Measurements from ENCODE around the gene RPS6KA1.

RPS6KA1 gene

DNA sequence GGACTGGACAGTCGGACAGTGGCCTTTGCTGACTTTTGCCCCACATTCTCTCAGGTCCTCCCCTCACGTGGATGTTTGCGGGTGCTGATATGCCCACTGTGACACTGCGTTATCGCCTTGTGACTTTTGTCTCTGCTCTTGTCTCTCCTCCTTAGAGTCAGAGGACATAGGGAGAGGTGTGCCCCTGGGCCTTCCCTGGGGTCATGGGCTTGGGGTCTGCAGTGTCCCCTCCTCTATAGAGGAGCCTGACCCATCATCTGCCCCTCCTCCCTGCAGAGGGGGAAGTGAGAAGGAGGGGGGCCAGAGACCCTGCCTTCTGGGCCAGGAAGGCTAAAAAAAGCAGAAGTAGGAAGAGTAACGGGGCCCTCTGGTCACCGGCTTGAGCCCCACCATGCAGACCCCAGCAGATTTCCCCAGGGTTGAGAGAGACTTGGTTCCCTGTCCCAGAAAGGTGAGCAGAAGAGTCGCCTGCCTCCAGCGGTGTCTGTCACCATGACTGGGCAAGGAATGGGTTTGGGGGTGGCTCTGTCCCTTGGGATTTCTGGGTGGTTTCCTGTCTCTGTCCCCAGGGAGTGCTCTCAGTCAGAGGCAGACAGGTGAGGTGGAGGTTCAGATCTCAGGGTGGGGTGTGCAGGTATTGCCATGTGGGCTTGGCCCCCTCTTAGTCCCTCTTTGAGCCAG, 13.3 kb downstream of the RPS6KA1 start:
- no peaks in the 10 kb centered on the region for H3K9me3 ChIP-seq (replicated peaks in 1 of 11)
- H3K4me3 ChIP-seq: peak overlapping the region; percentile 48 to 96 (median 72)
- H3K4me2 ChIP-seq: peak overlapping the region; percentile 96 to 100 (median 99)
- peak overlapping the region; percentile 88 to 100 (median 99) for H3K27ac ChIP-seq
- peaks cover 6 to 22% (median 19%) of the 10 kb centered on the region in 11 experiments; a peak in 19 of 22 replicates for H4K20me1 ChIP-seq
- H3K9ac ChIP-seq: peak overlapping the region; percentile 88 to 96 (median 93)
- no peak for TF ChIP-seq Cebpa-rat (IDR thresholded peaks at IDR 0.05)
- H3K4me1 ChIP-seq: peaks cover 85 to 94% (median 90%) of the 10 kb centered on the region in 10 experiments
- no peaks in the 10 kb centered on the region for H3K27me3 ChIP-seq
- H3K36me3 ChIP-seq: peaks cover 13 to 45% (median 31%) of the 10 kb centered on the region in 11 experiments

DNA sequence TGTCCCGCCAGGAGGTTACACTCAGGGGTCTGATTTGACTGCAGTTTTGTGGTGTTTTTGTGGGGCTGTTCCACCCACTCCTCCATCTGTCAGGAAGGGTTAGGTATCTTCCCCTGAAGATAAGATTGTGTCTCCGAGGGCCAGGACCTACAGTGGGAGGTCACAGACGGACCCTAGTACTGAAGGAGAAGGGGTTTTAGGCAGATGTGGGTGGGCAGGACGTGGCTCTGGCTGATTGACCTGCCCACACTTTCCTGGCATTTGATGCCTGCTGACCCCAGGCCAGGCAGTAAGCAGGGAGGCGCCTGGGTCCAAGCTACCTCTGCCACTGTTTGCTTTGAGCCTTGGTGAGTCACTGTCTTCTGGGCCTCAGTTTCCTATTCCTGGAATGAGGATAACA, 13.9 kb downstream of the RPS6KA1 start:
- H3K4me3 ChIP-seq: peak overlapping the region; percentile 48 to 96 (median 72)
- H4K20me1 ChIP-seq: peaks cover 6 to 27% (median 25%) of the 10 kb centered on the region in 11 experiments; a peak in 19 of 22 replicates
- H3K9me3 ChIP-seq (replicated peaks in 1 of 11): no peaks in the 10 kb centered on the region
- H3K4me2 ChIP-seq: peak overlapping the region; percentile 96 to 100 (median 99)
- no peaks in the 10 kb centered on the region for H3K27me3 ChIP-seq
- no peak for TF ChIP-seq Cebpa-rat (IDR thresholded peaks at IDR 0.05)
- H3K36me3 ChIP-seq: peaks cover 19 to 45% (median 33%) of the 10 kb centered on the region in 11 experiments
- peak overlapping the region; percentile 88 to 100 (median 99) for H3K27ac ChIP-seq
- H3K9ac ChIP-seq: peak overlapping the region; percentile 88 to 96 (median 93)
- peaks cover 85 to 94% (median 90%) of the 10 kb centered on the region in 10 experiments for H3K4me1 ChIP-seq

DNA sequence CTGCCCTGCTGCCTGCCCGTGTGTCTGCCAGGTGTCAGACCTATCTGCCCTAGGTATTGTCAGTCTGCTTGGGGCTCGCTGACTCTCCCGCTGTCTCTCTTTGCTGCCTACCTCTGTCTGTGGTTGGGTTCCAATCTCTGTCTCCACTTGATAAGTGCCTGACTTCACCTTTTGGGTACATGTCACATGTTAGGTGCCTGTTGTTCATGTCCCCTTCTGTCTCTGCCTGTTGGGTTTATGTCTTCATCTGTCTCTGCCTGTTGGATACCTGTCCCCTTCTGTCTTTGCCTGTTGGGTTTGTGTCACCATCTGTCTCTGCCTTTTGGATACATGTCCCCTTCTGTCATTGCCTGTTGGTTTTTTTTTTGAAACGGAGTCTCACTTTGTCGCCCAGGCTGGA, 14.6 kb downstream of the RPS6KA1 start:
- peak overlapping the region in 9 of 10 experiments; percentile 48 to 96 (median 84); a peak in 17 of 20 replicates for H3K4me3 ChIP-seq
- H4K20me1 ChIP-seq: peaks cover 10 to 34% (median 31%) of the 10 kb centered on the region in 11 experiments; a peak in 20 of 22 replicates
- no peaks in the 10 kb centered on the region for H3K27me3 ChIP-seq
- no peak for TF ChIP-seq Cebpa-rat (IDR thresholded peaks at IDR 0.05)
- peak overlapping the region; percentile 88 to 96 (median 93) for H3K9ac ChIP-seq
- peaks cover 85 to 94% (median 88%) of the 10 kb centered on the region in 10 experiments for H3K4me1 ChIP-seq
- no peaks in the 10 kb centered on the region for H3K9me3 ChIP-seq (replicated peaks in 1 of 11)
- H3K4me2 ChIP-seq: peak overlapping the region; percentile 96 to 100 (median 99)
- peak overlapping the region; percentile 88 to 100 (median 99) for H3K27ac ChIP-seq
- H3K36me3 ChIP-seq: peaks cover 25 to 45% (median 34%) of the 10 kb centered on the region in 11 experiments

DNA sequence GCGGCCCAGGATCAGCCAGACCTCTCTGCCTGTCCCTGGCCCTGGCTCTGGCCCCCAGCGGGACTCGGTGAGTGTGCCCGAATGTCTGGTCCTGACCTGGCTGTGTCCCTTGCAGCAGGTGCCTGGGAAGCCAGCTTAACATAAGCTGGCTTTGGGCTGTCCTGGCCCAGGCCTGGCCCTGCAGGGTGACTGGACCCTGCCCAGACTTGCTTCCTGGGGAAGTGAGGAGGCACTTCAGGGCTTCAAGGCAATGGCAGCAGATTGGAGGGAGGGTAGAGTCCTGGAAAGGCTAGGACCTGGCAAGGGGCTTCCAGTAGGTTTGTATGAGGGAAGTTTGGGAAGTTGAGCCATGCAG, 16.4 kb downstream of the RPS6KA1 start:
- no peaks in the 10 kb centered on the region for H3K27me3 ChIP-seq
- peak overlapping the region; percentile 77 to 96 (median 84) for H3K4me3 ChIP-seq
- peaks cover 74 to 90% (median 85%) of the 10 kb centered on the region in 10 experiments for H3K4me1 ChIP-seq
- TF ChIP-seq Cebpa-rat (IDR thresholded peaks at IDR 0.05): no peak
- H3K4me2 ChIP-seq: peak overlapping the region; percentile 96 to 100 (median 99)
- H3K36me3 ChIP-seq: peaks cover 39 to 62% (median 48%) of the 10 kb centered on the region in 11 experiments
- peaks cover 10 to 52% (median 40%) of the 10 kb centered on the region in 11 experiments; a peak in 20 of 22 replicates for H4K20me1 ChIP-seq
- peak overlapping the region; percentile 71 to 100 (median 99) for H3K27ac ChIP-seq
- no peaks in the 10 kb centered on the region for H3K9me3 ChIP-seq (replicated peaks in 1 of 11)
- peak overlapping the region; percentile 84 to 96 (median 92) for H3K9ac ChIP-seq

DNA sequence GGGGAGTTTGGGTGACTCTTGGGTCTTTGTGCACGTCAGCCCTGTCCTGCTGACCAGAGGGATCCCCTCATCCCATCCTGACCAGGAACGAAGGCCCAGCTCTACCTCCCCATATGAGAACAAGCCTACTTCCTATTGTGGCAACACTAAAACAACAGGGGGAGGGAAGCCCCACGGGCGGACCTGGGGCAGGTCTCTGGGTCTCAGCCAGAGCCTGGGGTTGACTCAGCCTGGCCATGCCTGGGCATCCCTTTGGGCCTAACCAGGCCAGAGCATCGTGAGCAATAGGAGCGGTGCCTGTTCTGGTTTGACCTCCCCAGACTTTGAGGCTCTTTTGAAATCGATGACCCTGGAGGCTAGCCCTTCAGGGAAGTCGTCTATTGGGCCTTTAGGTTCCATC, 16.8 kb downstream of the RPS6KA1 start:
- Histone ChIP-seq H4K20me1 (peaks cover 10 to 56% (median 44%) of the 10 kb centered on the region in 11 experiments; a peak in 20 of 22 replicates), H3K4me1 (peaks cover 74 to 90% (median 85%) of the 10 kb centered on the region in 10 experiments), H3K9me3 (replicated peaks in 1 of 11) (no peaks in the 10 kb centered on the region), H3K27me3 (no peaks in the 10 kb centered on the region), H3K4me2 (peak overlapping the region; percentile 96 to 100 (median 99)), H3K9ac (peak overlapping the region; percentile 84 to 96 (median 92)), H3K27ac (peak overlapping the region; percentile 71 to 100 (median 99)), H3K4me3 (peak overlapping the region; percentile 77 to 96 (median 84)), H3K36me3 (peaks cover 44 to 66% (median 52%) of the 10 kb centered on the region in 11 experiments)
- no peak for TF ChIP-seq Cebpa-rat (IDR thresholded peaks at IDR 0.05)

DNA sequence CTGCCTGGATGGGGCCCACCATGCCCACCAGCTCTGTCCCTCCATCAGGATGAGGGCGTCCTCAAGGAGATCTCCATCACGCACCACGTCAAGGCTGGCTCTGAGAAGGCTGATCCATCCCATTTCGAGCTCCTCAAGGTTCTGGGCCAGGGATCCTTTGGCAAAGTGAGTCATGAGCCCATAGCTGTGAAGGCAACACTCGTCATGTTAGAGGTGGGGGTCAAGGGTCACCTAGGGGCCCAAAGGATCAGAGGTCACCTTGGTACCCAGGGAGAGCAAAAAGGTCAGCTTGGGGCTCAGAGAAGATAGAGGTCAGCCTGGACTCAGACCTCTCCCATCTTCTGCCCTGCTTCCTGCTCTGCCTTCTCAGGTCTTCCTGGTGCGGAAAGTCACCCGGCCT, 17.3 kb downstream of the RPS6KA1 start:
- Histone ChIP-seq H3K4me2 (peak overlapping the region; percentile 96 to 100 (median 99)), H3K4me3 (peak overlapping the region; percentile 77 to 96 (median 84)), H3K27ac (peak overlapping the region; percentile 71 to 100 (median 99); a peak in 21 of 22 replicates)

DNA sequence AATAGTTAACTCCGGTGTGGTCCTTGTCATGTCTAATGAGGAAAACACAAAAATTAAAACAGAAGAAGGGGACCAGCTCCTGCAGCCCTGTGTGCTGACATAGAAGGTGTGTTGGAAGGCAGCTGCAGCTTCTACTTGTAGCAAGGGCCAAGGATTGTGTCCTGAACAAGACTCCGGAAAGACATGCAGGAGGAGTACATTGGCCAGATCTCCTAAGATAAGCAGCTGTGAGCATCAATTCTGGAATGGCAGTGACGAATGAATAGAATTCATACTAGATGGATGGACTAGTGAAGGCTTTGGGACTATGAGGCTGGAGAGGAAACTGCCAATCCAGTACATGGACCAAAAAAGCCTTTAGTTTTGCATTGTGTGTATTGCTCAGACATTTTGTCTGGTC, 19.3 kb downstream of the RPS6KA1 start:
- Histone ChIP-seq H4K20me1 (peaks cover 10 to 81% (median 57%) of the 10 kb centered on the region in 11 experiments; a peak in 20 of 22 replicates), H3K9ac (peak overlapping the region in 8 of 11 experiments; percentile 10 to 96 (median 90); a peak in 10 of 22 replicates), H3K9me3 (replicated peaks in 1 of 11) (no peaks in the 10 kb centered on the region), H3K36me3 (peaks cover 68 to 90% (median 77%) of the 10 kb centered on the region in 11 experiments), H3K4me1 (peaks cover 70 to 95% (median 91%) of the 10 kb centered on the region in 10 experiments), H3K27me3 (no peaks in the 10 kb centered on the region), H3K4me2 (peak overlapping the region in 9 of 11 experiments; percentile 96 to 100 (median 99); a peak in 15 of 22 replicates), H3K4me3 (peak overlapping the region in 4 of 10 experiments; percentile 23 to 96 (median 86); a peak in 3 of 20 replicates), H3K27ac (peak overlapping the region in 5 of 11 experiments; percentile 5 to 100 (median 99); a peak in 3 of 22 replicates)
- no peak for TF ChIP-seq Cebpa-rat (IDR thresholded peaks at IDR 0.05)

More for the DNA sequence above, 17.3 kb downstream of the RPS6KA1 start:
- Histone ChIP-seq H3K36me3 (peaks cover 48 to 70% (median 56%) of the 10 kb centered on the region in 11 experiments), H3K27me3 (no peaks in the 10 kb centered on the region), H3K9ac (peak overlapping the region; percentile 84 to 96 (median 92)), H3K9me3 (replicated peaks in 1 of 11) (no peaks in the 10 kb centered on the region), H4K20me1 (peaks cover 10 to 61% (median 49%) of the 10 kb centered on the region in 11 experiments; a peak in 20 of 22 replicates), H3K4me1 (peaks cover 72 to 91% (median 87%) of the 10 kb centered on the region in 10 experiments)
- TF ChIP-seq Cebpa-rat (IDR thresholded peaks at IDR 0.05): no peak

DNA sequence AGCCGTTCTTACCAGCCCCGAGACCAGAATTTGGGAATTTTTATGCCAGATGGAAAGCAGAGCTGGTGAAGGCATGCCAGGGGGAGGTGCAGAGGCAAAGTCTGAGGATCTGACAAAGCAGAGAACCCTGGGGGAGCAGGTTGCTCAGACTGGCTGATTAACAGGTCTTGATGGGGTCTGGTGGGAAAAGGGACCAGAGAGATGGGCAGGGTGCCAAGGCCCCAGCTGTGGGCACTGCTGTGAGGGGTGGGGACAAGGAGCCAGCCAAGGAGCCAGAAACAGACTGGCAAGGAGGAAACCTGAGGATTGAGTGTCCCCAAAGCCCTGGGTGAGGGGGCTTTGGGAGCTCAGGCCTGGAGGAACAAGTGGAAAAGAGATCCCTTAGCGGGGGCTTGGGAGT, 21.4 kb downstream of the RPS6KA1 start:
- Histone ChIP-seq H3K27me3 (no peaks in the 10 kb centered on the region), H3K27ac (peak overlapping the region in 10 of 11 experiments; percentile 7 to 61 (median 48); a peak in 16 of 22 replicates), H3K9me3 (replicated peaks in 1 of 11) (no peaks in the 10 kb centered on the region), H3K36me3 (peaks cover 85 to 100% (median 94%) of the 10 kb centered on the region in 11 experiments), H3K9ac (peak overlapping the region in 10 of 11 experiments; percentile 0 to 74 (median 48); a peak in 18 of 22 replicates), H4K20me1 (peaks cover 10 to 99% (median 57%) of the 10 kb centered on the region in 11 experiments; a peak in 20 of 22 replicates), H3K4me3 (peak overlapping the region in 1 of 10 experiments; percentile 13; a peak in 1 of 20 replicates), H3K4me1 (peaks cover 72 to 99% (median 96%) of the 10 kb centered on the region in 10 experiments), H3K4me2 (peak overlapping the region in 10 of 11 experiments; percentile 1 to 99 (median 86); a peak in 15 of 22 replicates)
- TF ChIP-seq Cebpa-rat (IDR thresholded peaks at IDR 0.05): no peak
